ENCODE measurements around the gene SLC4A7. TPM values are rescaled to one million over a fixed set of nuclear protein-coding genes. Genes with fewer than 3 reads are reported as not detected.
"Not testable (repeated sequence)": the region's sequence is repeated elsewhere in the genome, so short reads cannot be mapped to it uniquely, and the experiment has no call there.

SLC4A7 gene
- total RNA-seq (2014; rRNA removed; shearing (Covaris generic)), result 61.1 and 112 TPM in 2 replicates

DNA sequence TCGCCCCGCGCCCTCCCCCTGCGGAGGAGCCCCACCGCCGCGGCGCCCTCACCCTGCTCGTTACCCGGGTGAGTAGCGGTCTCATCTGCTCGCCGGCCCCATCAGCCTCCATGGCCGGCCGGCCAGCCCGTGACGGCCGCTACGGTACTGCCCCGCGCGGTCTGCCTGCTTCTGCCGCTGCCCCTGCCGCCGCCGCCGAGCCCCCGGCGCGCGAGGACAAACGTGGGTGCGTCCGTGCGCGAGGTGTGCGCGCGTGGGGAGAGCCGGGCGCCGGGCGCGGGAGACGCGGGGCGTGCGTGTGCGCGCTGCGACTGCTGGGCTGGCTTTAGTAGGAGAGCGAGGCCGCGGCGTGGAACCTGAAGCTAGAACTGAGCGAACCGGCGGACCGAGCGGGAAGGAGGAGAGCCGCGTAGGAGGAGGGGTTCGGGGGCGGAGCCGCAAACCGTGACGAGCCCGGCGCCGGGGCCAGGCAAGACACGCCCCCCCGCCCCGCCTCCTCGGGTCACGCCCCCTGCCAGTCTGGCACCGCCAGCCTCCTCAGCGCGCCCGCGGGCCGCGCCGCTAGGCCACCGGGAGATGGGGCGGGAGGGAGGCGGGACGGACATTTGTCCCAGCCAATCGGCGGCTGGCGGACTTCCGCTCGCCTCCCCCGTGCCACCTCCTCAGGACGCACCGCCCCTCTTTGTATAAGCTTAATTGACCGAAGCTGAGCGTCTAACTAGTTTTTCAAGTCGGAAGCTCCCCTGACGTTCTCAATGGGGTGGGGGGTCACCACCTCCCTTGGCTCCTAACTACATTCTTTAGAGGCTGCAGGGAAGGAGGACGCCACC, at the start of gene SLC4A7:
SLC4A7 (minus strand) TSS at position 370 of the 830 bp plus-strand sequence; CDS start at position 112, 258 bp downstream.
- Histone ChIP-seq H3K4me3 (ENCODE audit: insufficient read depth, low read depth, low read length) (peak within 1 kb of the TSS; percentile 69), H3K36me3 (replicated peaks; ENCODE audit: control insufficient read depth, insufficient read depth, low read length) (no peaks in the 10 kb centered on the region), H3K27me3 (ENCODE audit: control insufficient read depth, insufficient read depth, low read length) (no peaks in the 10 kb centered on the region)
- DNase-seq, result peak; percentile 99

DNA sequence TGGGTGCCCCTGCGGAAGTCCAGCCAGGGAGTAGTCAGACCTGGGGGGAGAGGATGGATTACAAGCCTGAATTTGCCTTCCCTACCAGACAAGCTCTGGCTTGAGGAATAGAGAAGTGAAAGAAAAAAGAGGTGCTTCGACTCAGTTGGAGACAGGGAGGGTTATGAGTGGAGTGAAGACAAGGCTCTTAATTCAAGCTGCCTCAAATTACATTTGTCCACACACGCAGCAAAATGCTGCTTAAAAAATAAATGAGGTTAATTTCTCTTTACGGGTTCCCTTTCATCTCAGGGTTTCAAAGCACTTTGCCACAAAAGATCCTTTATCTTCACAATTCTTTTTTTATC, 49.0 kb upstream of the SLC4A7 start:
- DNase-seq, result peak; percentile 18
- Histone ChIP-seq H3K36me3 (replicated peaks; ENCODE audit: control insufficient read depth, insufficient read depth, low read length) (no peaks in the 10 kb centered on the region), H3K27me3 (ENCODE audit: control insufficient read depth, insufficient read depth, low read length) (no peaks in the 10 kb centered on the region), H3K4me3 (ENCODE audit: insufficient read depth, low read depth, low read length) (no peak overlapping the region)

DNA sequence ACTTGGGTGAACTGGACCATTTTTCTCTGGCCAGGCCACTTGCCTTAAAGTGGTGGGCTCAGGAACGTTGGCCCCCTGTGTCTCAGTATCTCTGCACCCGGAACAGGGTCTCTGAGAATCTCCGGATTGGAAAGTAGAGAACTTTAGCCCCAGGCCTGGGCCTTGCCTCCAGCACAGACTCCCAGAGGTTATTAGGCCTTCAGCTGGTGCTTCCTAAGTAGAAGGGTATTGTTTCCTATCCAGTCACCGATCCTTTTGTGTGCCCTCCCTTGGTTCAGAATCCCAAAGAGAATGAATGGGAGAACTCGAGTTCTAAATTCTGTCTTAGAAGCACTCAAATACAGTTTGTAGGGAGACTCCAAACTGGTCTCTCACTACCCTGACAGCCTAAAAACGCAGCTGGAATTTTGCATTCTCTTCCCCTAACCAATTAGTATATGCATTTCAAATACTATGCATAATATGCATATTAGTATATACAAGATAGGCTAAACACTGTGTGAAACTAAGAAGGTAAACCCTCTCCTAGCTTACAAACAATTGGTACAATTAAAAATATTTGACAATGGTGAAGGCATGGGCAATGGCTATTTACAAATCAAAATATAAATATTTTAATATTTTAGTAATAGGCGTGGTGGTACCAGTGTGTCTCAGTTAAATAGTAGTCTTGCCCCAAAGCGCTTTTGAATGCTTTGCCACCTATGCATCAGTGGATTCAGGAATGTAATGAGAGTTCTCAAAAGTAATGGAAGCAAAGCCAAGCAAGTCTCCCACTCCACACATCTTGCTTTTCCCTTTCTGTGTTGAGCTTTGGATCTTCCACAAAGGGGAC, 48.5 kb upstream of the SLC4A7 start:
- no peaks in the 10 kb centered on the region for H3K27me3 ChIP-seq (ENCODE audit: control insufficient read depth, insufficient read depth, low read length)
- no peak for DNase-seq
- H3K36me3 ChIP-seq (replicated peaks; ENCODE audit: control insufficient read depth, insufficient read depth, low read length), result no peaks in the 10 kb centered on the region
- no peak overlapping the region for H3K4me3 ChIP-seq (ENCODE audit: insufficient read depth, low read depth, low read length)

DNA sequence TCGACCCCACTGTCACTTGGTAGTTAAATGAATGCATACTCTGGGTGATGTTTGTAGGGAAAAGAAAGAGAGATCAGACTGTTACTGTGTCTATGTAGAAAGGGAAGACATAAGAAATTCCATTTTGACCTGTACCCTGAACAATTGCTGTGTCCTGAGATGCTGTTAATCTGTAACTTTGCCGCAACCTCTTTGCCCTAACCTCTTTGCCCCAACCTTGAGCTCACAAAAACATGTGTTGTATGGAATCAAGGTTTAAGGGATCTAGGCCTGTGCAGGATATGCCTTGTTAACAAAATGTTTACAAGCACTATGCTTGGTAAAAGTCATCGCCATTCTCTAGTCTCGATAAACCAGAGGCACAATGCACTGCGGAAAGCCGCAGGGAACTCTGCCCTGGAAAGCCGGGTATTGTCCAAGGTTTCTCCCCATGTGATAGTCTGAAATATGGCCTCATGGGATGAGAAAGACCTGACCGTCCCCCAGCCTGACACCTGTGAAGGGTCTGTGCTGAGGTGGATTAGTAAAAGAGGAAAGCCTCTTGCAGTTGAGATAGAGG, 47.1 kb upstream of the SLC4A7 start:
- H3K4me3 ChIP-seq (ENCODE audit: insufficient read depth, low read depth, low read length); H3K27me3 ChIP-seq (ENCODE audit: control insufficient read depth, insufficient read depth, low read length); H3K36me3 ChIP-seq (replicated peaks; ENCODE audit: control insufficient read depth, insufficient read depth, low read length); DNase-seq: not testable (repeated sequence)

DNA sequence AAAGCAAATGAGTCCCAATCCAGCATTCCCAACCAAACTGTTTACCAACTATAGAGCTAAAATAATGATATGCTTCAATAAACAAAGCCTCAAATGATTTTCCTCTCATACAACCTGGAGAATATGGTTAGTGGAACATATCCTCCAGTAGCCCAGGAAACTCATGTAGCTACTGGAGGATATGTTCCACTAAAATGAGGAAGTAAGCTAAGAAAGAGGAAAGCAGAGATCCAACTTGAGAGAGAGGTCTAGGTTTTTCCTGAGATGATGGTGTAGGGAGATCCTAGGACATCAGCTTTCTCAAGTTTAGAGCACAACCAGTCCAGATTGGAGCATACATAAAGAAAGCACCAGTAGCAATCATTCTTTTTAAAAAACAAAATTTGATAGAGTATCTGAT, 44.6 kb upstream of the SLC4A7 start:
- H3K36me3 ChIP-seq (replicated peaks; ENCODE audit: control insufficient read depth, insufficient read depth, low read length), result no peaks in the 10 kb centered on the region
- H3K27me3 ChIP-seq (ENCODE audit: control insufficient read depth, insufficient read depth, low read length), result no peaks in the 10 kb centered on the region
- H3K4me3 ChIP-seq (ENCODE audit: insufficient read depth, low read depth, low read length), result no peak overlapping the region
- no peak for DNase-seq

DNA sequence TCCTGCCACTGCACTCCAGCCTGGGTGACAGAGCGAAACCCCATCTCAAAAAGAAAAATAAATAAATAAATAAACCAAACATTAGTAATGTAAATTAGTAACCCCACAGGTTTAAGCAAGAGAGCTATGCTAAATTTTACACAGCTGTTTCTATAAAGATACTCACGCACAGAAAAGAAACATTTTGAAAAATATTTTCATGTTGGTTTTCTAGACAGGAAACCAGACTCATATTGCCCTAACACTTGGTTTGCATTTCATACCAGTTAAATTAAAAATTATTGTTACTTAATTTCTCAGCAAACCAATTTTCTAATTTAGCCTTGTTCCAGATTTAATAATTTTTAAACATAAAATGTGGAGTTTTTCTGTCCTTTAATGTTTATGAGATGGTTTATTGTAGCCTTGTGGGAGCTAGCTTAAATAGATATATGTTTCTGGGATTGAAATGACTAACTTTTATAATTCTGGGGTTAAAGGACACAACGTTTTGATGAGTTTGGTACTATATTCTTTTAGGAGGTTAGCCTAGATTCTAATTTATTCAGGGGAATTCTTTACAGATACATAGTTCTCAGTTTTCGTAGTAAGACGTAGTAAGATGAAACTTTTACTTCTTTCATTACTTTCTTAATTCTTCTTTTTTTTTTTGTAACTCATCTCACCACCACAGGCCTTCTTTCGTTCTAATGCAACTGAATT, 42.6 kb upstream of the SLC4A7 start:
- no peak for DNase-seq
- Histone ChIP-seq H3K27me3 (ENCODE audit: control insufficient read depth, insufficient read depth, low read length) (no peaks in the 10 kb centered on the region), H3K36me3 (replicated peaks; ENCODE audit: control insufficient read depth, insufficient read depth, low read length) (no peaks in the 10 kb centered on the region), H3K4me3 (ENCODE audit: insufficient read depth, low read depth, low read length) (no peak overlapping the region)

DNA sequence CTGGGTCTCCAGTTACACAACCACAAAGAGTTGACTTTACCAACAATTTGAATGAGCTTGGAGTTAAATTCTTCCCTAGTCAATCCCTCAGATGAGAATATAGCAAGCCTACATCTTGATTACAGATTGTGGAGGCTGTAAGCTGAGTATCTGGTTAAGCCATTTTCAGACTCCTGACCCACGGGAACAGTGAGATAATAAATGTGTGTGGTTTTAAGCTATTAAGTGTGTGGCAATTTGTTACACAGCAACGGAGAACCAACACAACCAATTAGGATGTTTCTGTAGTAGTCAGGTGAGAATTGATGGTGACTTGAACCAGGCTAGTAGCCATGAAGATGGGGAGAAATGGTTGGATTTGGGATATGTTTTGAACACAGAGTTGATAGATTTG, 37.7 kb upstream of the SLC4A7 start:
- no peak for DNase-seq
- Histone ChIP-seq H3K27me3 (ENCODE audit: control insufficient read depth, insufficient read depth, low read length) (no peaks in the 10 kb centered on the region), H3K4me3 (ENCODE audit: insufficient read depth, low read depth, low read length) (no peak overlapping the region), H3K36me3 (replicated peaks; ENCODE audit: control insufficient read depth, insufficient read depth, low read length) (no peaks in the 10 kb centered on the region)

DNA sequence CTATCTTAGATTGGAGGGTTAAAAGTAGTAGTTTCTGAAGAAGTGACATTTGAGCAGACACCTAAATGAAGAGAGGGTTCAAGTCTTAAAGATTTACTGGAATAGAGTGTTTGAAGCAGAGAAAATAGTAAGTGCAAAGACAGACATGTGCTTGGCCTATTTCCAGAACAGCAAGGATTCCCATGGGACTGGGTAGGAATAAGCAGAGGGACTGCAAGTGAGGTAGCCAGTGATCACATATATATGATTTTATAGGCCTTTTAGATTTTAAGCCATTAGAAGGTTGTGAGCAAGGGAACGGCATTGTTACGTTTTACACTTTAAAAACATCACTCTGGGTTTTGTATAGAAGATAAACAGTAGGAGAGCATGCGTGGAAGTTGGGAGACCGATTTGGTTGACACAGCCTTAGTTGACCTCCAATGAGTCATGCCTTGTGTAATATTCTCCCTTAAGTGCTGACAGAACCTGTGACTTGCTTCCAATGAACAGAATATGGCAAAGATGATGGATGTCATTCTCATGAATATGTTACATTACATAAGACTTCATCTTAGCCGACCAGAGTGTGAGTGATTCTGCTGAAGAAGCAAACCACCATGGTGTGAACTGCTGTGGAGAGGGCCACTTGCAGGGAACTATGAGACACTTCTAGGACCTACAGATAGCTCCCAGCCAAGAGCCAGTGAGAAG, 37.1 kb upstream of the SLC4A7 start:
- H3K4me3 ChIP-seq (ENCODE audit: insufficient read depth, low read depth, low read length), result no peak overlapping the region
- DNase-seq, result no peak
- H3K27me3 ChIP-seq (ENCODE audit: control insufficient read depth, insufficient read depth, low read length), result no peaks in the 10 kb centered on the region
- no peaks in the 10 kb centered on the region for H3K36me3 ChIP-seq (replicated peaks; ENCODE audit: control insufficient read depth, insufficient read depth, low read length)

DNA sequence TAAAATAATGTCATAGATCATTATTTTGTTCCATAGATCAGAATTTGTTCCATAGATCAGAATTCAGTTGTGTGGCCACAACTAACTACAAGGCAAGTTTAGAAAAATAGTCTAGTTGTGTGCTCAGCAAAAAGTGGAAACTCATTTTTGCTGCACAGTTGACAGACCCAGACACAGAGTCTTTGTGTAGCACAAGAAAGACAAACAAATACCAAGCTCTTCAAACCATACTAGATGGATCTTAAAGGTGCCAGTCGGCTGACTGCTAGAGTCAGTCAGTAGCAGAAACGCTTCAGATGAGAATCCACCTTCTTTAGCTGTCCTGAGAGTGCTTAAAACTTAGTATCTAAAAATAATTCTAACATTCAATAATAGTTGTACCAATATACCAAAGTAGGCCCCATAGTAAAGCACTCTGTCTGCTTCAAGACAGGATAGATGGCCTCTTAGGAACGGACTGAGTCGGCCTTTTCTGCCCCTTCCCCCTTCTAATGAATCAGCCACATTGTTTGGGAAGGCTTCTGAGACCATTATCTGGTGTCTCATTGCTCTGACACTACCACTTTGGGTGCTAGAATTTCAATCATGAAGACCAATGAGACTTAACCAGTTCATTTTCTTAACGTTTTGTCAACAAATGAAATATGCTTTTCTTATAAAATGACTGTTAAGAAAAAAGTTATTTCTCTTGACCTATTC, 27.7 kb upstream of the SLC4A7 start:
- DNase-seq, result no peak

DNA sequence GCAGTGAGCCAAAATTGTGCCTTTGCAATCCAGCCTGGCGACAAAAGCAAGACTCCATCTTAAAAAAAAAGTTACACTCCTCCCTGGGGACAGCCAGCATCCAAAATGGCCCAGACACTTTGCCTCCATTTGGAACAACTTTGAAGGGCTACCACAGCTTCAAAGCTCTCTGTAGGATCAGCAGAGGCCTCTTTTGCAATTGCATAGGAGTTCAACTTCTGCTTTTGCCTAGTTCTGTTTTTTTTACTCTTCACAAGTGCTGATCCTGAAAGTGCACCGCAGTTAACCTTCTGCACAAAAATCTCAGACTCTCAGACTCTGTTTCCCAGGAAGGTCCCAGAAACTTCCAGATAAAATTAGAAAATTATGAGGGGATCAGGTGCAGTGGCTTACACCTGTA, 25.2 kb upstream of the SLC4A7 start:
- DNase-seq, result no peak
- no peaks in the 10 kb centered on the region for H3K36me3 ChIP-seq (replicated peaks; ENCODE audit: control insufficient read depth, insufficient read depth, low read length)
- H3K4me3 ChIP-seq (ENCODE audit: insufficient read depth, low read depth, low read length), result no peak overlapping the region
- H3K27me3 ChIP-seq (ENCODE audit: control insufficient read depth, insufficient read depth, low read length), result no peaks in the 10 kb centered on the region

More for the DNA sequence above, 27.7 kb upstream of the SLC4A7 start:
- H3K27me3 ChIP-seq (ENCODE audit: control insufficient read depth, insufficient read depth, low read length), result no peaks in the 10 kb centered on the region
- H3K4me3 ChIP-seq (ENCODE audit: insufficient read depth, low read depth, low read length), result no peak overlapping the region
- no peaks in the 10 kb centered on the region for H3K36me3 ChIP-seq (replicated peaks; ENCODE audit: control insufficient read depth, insufficient read depth, low read length)

DNA sequence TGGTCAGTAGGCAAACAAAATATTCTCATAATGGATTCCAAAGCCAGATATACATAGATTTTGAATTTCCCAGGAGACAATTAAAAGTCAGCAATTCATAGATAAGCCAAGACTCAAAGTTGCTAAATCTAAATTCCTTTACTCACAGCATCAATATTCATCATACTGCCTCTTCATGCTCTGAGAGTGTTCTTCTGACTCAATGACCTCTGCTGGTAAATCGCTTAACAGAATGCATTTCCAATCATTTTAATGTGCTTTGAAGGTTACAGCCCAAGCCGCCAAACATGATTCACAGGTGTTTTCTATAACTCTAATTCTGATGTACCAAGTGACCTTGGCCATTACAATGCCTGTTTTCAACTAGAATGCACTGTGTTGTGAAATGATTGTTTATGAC, 24.2 kb upstream of the SLC4A7 start:
- no peaks in the 10 kb centered on the region for H3K27me3 ChIP-seq (ENCODE audit: control insufficient read depth, insufficient read depth, low read length)
- no peaks in the 10 kb centered on the region for H3K36me3 ChIP-seq (replicated peaks; ENCODE audit: control insufficient read depth, insufficient read depth, low read length)
- no peak overlapping the region for H3K4me3 ChIP-seq (ENCODE audit: insufficient read depth, low read depth, low read length)
- DNase-seq, result no peak

DNA sequence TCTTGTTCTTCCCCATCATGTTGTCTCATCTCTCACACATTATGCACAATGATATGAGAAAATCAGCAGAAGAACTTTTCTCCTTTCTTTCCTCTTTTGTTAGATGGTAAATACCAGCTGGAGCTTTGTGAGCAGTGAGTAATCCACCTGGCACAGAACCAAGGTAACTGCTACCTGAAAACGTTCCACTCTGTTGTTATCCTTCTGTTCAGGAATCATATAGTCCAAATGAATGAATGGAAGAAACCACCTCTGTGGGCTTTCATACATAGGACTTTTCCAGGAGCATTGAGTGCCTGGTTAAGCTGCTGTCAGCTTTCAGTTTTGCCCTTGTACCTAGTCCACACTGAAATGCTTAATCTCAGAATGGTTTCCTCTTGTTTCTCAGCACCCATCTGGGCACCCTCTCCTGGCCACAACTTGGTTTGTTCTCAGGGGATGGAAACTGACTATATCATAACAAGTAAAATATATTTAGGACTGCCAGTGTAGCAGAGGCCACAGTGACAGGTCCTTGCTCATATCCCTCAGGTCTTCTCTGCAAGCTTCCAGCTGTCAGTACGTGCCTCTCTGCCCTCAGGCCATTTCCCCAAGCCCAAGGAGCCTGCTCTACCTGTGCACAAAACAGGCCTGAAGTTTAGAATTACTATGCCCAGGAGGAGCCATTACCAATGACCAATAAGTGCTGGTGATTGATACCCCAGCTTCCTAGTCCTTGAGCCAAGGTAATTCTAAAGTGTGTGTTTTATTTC, 23.5 kb upstream of the SLC4A7 start:
- no peaks in the 10 kb centered on the region for H3K27me3 ChIP-seq (ENCODE audit: control insufficient read depth, insufficient read depth, low read length)
- no peaks in the 10 kb centered on the region for H3K36me3 ChIP-seq (replicated peaks; ENCODE audit: control insufficient read depth, insufficient read depth, low read length)
- no peak for DNase-seq
- no peak overlapping the region for H3K4me3 ChIP-seq (ENCODE audit: insufficient read depth, low read depth, low read length)

DNA sequence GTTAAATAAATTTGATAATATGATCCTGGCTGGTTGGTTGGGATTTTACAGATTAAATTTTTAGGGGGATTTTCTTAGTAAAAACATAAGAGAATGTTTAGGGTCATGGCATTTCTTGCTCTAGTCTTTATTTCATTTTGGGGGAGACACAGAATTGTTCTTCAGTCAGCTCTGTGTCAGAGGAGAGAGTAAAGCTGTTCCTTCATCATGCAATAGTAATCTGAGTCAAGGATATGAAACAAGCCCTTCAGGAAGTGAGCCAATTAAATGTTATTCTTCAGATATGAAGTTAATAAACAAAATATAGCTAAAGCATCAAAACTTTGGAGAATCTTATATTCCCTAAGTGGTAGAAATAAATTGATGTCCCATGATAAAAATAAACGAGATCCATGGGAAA, 22.9 kb upstream of the SLC4A7 start:
- DNase-seq, result no peak
- H3K27me3 ChIP-seq (ENCODE audit: control insufficient read depth, insufficient read depth, low read length), result no peaks in the 10 kb centered on the region
- no peak overlapping the region for H3K4me3 ChIP-seq (ENCODE audit: insufficient read depth, low read depth, low read length)
- no peaks in the 10 kb centered on the region for H3K36me3 ChIP-seq (replicated peaks; ENCODE audit: control insufficient read depth, insufficient read depth, low read length)
